IMR-90 (cell line): ENCODE measurements around the gene CA5B. TPM values are rescaled to one million over a fixed set of nuclear protein-coding genes. Genes with fewer than 3 reads are reported as not detected.

Experiments
- ATAC-seq: fragments of 200-7000 bp; cut with Tn5 transposase; 2 replicates; pipeline ENCODE4 v1.9.1; 2020; ENCODE audit warnings: low read depth, mild to moderate bottlenecking, moderate library complexity
- BruUV-seq: library from RNA; stranded (reverse); fragments of 400-500 nt; replicated peaks from 2 replicates; lab custom pipeline; 2021; lab: Mats Ljungman, UMichigan
- CTCF ChIA-PET: fragments of 300-600 bp; formaldehyde crosslinking; extraction: SDS; loops from one replicate; lab custom pipeline; 2021; ENCODE audit warnings: antibody characterized with exemption; lab: Yijun Ruan, JAX
- POLR2A ChIA-PET: fragments of 300-600 bp; sonication (Branson Sonifier 250); formaldehyde crosslinking; loops from one replicate; lab custom pipeline; 2022; ENCODE audit warnings: antibody characterized with exemption; ENCODE audit not compliant: unreplicated experiment; lab: Charles Lee
- DNase-seq: peaks from one replicate; pipeline ENCODE4 v3.0.0; 2013
- H2AFZ ChIP-seq: replicated peaks from 2 replicates; pipeline ENCODE3; 2013; ENCODE audit warnings: low read length, mild to moderate bottlenecking; ENCODE audit not compliant: poor library complexity
- H2AK5ac ChIP-seq: 2 replicates; pipeline ENCODE4 v1.6.1; 2013; ENCODE audit warnings: low read depth, low read length, inconsistent platforms
- H2AK9ac ChIP-seq: replicated peaks from 2 replicates; pipeline ENCODE3; 2013; ENCODE audit warnings: mild to moderate bottlenecking, low read depth, low read length, moderate library complexity; ENCODE audit not compliant: poor library complexity
- H2BK120ac ChIP-seq: 2 replicates; pipeline ENCODE4 v1.6.1; 2013; ENCODE audit warnings: low read depth, low read length, inconsistent platforms
- H2BK15ac ChIP-seq: 3 replicates; pipeline ENCODE4 v1.6.1; 2013; ENCODE audit warnings: low read depth, low read length, inconsistent platforms
- H2BK20ac ChIP-seq: 2 replicates; pipeline ENCODE4 v1.6.1; 2013; ENCODE audit warnings: low read depth, mild to moderate bottlenecking, inconsistent platforms, low read length, moderate library complexity
- H2BK5ac ChIP-seq: 2 replicates; pipeline ENCODE4 v1.6.1; 2013; ENCODE audit warnings: mild to moderate bottlenecking, low read depth, low read length, inconsistent platforms; ENCODE audit not compliant: poor library complexity, severe bottlenecking
- H3K14ac ChIP-seq: replicated peaks from 2 replicates; pipeline ENCODE4 v1.6.1; 2013; ENCODE audit warnings: low read depth, low read length, inconsistent platforms
- H3K18ac ChIP-seq: 2 replicates; pipeline ENCODE4 v1.6.1; 2013; ENCODE audit warnings: low read depth, low read length, control low read depth
- H3K23ac ChIP-seq: 2 replicates; pipeline ENCODE4 v1.6.1; 2013; ENCODE audit warnings: low read depth, low read length, inconsistent platforms
- H3K27ac ChIP-seq: 2 replicates; pipeline ENCODE4 v1.5.1; 2013; ENCODE audit warnings: mild to moderate bottlenecking, control low read depth, low read length; ENCODE audit not compliant: insufficient read depth
- H3K27me3 ChIP-seq: 2 replicates; pipeline ENCODE4 v1.6.1; 2013; ENCODE audit warnings: low read length; ENCODE audit not compliant: control insufficient read depth, insufficient read depth
- H3K36me3 ChIP-seq: 2 replicates; pipeline ENCODE4 v1.6.1; 2013; ENCODE audit warnings: low read length, mixed read lengths; ENCODE audit not compliant: control insufficient read depth, insufficient read depth
- H3K4ac ChIP-seq: 2 replicates; pipeline ENCODE4 v1.6.1; 2013; ENCODE audit warnings: low read depth, low read length, inconsistent platforms
- H3K4me1 ChIP-seq: 2 replicates; pipeline ENCODE4 v1.6.1; 2013; ENCODE audit warnings: low read length, mixed read lengths; ENCODE audit not compliant: control insufficient read depth, insufficient read depth
- H3K4me2 ChIP-seq: 2 replicates; pipeline ENCODE4 v1.6.1; 2013; ENCODE audit warnings: low read depth, mild to moderate bottlenecking, control low read depth, low read length, moderate library complexity
- H3K4me3 ChIP-seq: 2 replicates; pipeline ENCODE4 v1.5.1; 2013; ENCODE audit warnings: low read depth, mild to moderate bottlenecking, control low read depth, low read length, moderate library complexity; ENCODE audit not compliant: insufficient read depth
- H3K56ac ChIP-seq: 2 replicates; pipeline ENCODE4 v1.6.1; 2013; ENCODE audit warnings: low read length, inconsistent platforms; ENCODE audit not compliant: insufficient read depth; ENCODE audit errors: extremely low read depth
- H3K79me1 ChIP-seq, 2 experiments: 2 replicates each; pipeline ENCODE4 v1.6.1; 2013; ENCODE audit warnings: low read length in 2 of 2, inconsistent platforms in 1 of 2, low read depth in 1 of 2
- H3K9ac ChIP-seq: 2 replicates; pipeline ENCODE4 v1.6.1; 2013; ENCODE audit warnings: low read depth, low read length, control low read depth
- H3K9me1 ChIP-seq: 2 replicates; pipeline ENCODE4 v1.6.1; 2013; ENCODE audit warnings: low read length, inconsistent platforms; ENCODE audit not compliant: insufficient read depth
- H3K9me3 ChIP-seq: 2 replicates; pipeline ENCODE4 v1.6.1; 2013; ENCODE audit warnings: low read length; ENCODE audit not compliant: control insufficient read depth, insufficient read depth
- H4K20me1 ChIP-seq: 2 replicates; pipeline ENCODE4 v1.6.1; 2013; ENCODE audit warnings: low read length, inconsistent platforms; ENCODE audit not compliant: insufficient read depth
- H4K5ac ChIP-seq: 2 replicates; pipeline ENCODE4 v1.6.1; 2013; ENCODE audit warnings: mild to moderate bottlenecking, low read depth, low read length, control low read depth
- H4K8ac ChIP-seq, 2 experiments: 2 replicates each; pipeline ENCODE4 v1.6.1; 2013; ENCODE audit warnings: low read depth in 2 of 2, low read length in 2 of 2, control low read depth in 1 of 2, inconsistent platforms in 1 of 2
- H4K91ac ChIP-seq: 2 replicates; pipeline ENCODE4 v1.6.1; 2013; ENCODE audit warnings: low read depth, low read length, inconsistent platforms; ENCODE audit not compliant: insufficient read depth
- CEBPB ChIP-seq: IDR thresholded peaks from 2 replicates; pipeline ENCODE4 v1.6.1; 2012; ENCODE audit warnings: low read depth, low read length, improper control_type of control experiment
- CHD1 ChIP-seq: IDR thresholded peaks from 2 replicates; pipeline ENCODE4 v1.6.1; 2012; ENCODE audit warnings: low read depth, low read length, improper control_type of control experiment
- FOS ChIP-seq: fragments of 150-350 bp; IDR thresholded peaks from 2 replicates; pipeline ENCODE4 v1.6.1; 2016; ENCODE audit warnings: low read depth, low read length
- MAFK ChIP-seq: IDR thresholded peaks from 2 replicates; pipeline ENCODE4 v1.6.1; 2012; ENCODE audit warnings: low read depth, low read length, improper control_type of control experiment
- MAZ ChIP-seq: IDR thresholded peaks from 2 replicates; pipeline ENCODE4 v1.6.1; 2012; ENCODE audit warnings: low read depth, mild to moderate bottlenecking, low read length, improper control_type of control experiment, moderate library complexity, borderline replicate concordance
- NFE2L2 ChIP-seq: fragments of 150-350 bp; IDR thresholded peaks from 2 replicates; pipeline ENCODE4 v1.6.1; 2016; ENCODE audit warnings: low read depth, mild to moderate bottlenecking, low read length
- POLR2A ChIP-seq: IDR thresholded peaks from 2 replicates; pipeline ENCODE4 v1.6.1; 2012; ENCODE audit warnings: mild to moderate bottlenecking, low read depth, low read length
- RAD21 ChIP-seq: IDR thresholded peaks from 2 replicates; pipeline ENCODE4 v1.6.1; 2012; ENCODE audit warnings: low read length, improper control_type of control experiment
- RFX5 ChIP-seq: IDR thresholded peaks from 2 replicates; pipeline ENCODE4 v1.8.0; 2012; ENCODE audit warnings: low read depth, mild to moderate bottlenecking, low read length, moderate library complexity
- SMC3 ChIP-seq: fragments of 150-350 bp; IDR thresholded peaks from 2 replicates; pipeline ENCODE4 v1.6.1; 2016; ENCODE audit warnings: low read depth, mild to moderate bottlenecking, antibody characterized with exemption, low read length, moderate library complexity
- WGBS, 2 experiments: methylation state at CpG; one replicate each; pipeline versions ENCODE4 v1.1.5 to v1.1.7; 2013; ENCODE audit warnings: missing lambda C conversion rate in 2 of 2; ENCODE audit not compliant: insufficient read length in 1 of 2; ENCODE audit errors: extremely low coverage in 2 of 2; 5-methylcytosine and 5-hydroxymethylcytosine counted together
- dilution Hi-C: fragments of 300-500 bp; cut with HindIII; formaldehyde crosslinking; loops from one replicate; pipeline ENCODE4 v1.14.3; 2018; ENCODE audit warnings: low sequenced_read_pairs; ENCODE audit not compliant: unreplicated experiment
- in situ Hi-C: fragments of 300-500 bp; cut with MboI; formaldehyde crosslinking; loops from 3 replicates; pipeline ENCODE4 v1.14.3; 2019; ENCODE audit warnings: low sequenced_read_pairs, inconsistent platforms, mixed read lengths
- intact Hi-C: fragments of 100-400 bp; cut with micrococcal nuclease; formaldehyde crosslinking; loops from 2 replicates; pipeline ENCODE4 v1.10.0; 2022
- polyA plus RNA-seq, 3 experiments: library from polyadenylated mRNA; depleted of rRNA; stranded (reverse); fragments of >200 nt; gene quantifications; 2 replicates each; pipeline ENCODE4 v1.2.3, GENCODE V29; 2012; ENCODE audit warnings: low replicate concordance in 1 of 3
- total RNA-seq: library from RNA; depleted of rRNA; stranded (reverse); fragments of >200 nt; gene quantifications from 2 replicates; pipeline ENCODE4 v1.2.3, GENCODE V29; 2012
- TF ChIP-seq, protein P1 (sequence below): fragments of 150-350 bp; IDR thresholded peaks from 2 replicates; pipeline ENCODE4 v1.6.1; 2017; ENCODE audit warnings: mild to moderate bottlenecking, antibody characterized with exemption, low read length, low read depth
- TF ChIP-seq, protein P2 (sequence below): conservative IDR thresholded peaks from 2 replicates; pipeline ENCODE4 v1.5.1; 2012; ENCODE audit warnings: mild to moderate bottlenecking, low read depth, low read length, improper control_type of control experiment

Gene CA5B
- total and polyA plus RNA-seq, 2 of the 4 experiments (the other 2 are of a cell fraction): 3.5 to 5.4 TPM

DNA sequence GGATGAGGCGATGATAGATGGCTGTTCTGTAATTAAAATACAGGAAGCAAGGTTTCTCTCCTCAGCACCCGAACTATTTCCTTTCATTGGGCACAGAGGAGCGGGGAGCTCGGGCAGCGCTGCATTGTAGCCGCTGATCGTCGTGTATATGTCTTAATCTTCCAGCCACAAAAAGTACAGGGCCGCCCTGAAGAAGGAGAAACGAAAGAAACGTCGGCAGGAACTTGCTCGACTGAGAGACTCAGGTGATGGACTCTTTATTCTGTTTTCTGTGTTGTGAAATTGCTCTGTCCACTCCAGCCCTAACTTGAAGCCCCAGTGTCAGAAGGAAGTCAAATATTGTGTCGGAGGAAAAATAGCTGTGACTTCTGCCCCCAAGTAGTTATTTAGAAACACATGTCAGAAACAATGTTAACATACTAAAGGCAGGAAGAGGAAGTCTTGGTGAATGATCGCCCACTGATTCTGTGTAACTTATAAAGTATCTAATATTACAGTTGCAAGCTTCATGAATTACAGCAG, 52.8 kb downstream of the CA5B start:
- peaks cover 0 to 12% of the 10 kb centered on the region in 2 experiments for H3K79me1 ChIP-seq
- H3K4me2 ChIP-seq: peak overlapping the region; percentile 89
- peak overlapping the region; percentile 82 for H3K14ac ChIP-seq
- H2BK5ac ChIP-seq: peak overlapping the region; percentile 69
- peak overlapping the region; percentile 30; the same call in 1 of the 2 replicates for H2AK5ac ChIP-seq
- H3K23ac ChIP-seq: peak overlapping the region; percentile 81
- ChIA-PET CTCF (no interaction called here), POLR2A (no interaction called here)
- peak overlapping the region; percentile 77 for H3K4me3 ChIP-seq
- TF ChIP-seq, protein P1, sequence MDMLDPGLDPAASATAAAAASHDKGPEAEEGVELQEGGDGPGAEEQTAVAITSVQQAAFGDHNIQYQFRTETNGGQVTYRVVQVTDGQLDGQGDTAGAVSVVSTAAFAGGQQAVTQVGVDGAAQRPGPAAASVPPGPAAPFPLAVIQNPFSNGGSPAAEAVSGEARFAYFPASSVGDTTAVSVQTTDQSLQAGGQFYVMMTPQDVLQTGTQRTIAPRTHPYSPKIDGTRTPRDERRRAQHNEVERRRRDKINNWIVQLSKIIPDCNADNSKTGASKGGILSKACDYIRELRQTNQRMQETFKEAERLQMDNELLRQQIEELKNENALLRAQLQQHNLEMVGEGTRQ: no peak
- TF ChIP-seq RAD21 (no peak), FOS (no peak), MAFK (no peak), CHD1 (no peak), NFE2L2 (no peak), MAZ (no peak), CEBPB (no peak), POLR2A (no peak), SMC3 (no peak), RFX5 (no peak)
- TF ChIP-seq, protein P2, sequence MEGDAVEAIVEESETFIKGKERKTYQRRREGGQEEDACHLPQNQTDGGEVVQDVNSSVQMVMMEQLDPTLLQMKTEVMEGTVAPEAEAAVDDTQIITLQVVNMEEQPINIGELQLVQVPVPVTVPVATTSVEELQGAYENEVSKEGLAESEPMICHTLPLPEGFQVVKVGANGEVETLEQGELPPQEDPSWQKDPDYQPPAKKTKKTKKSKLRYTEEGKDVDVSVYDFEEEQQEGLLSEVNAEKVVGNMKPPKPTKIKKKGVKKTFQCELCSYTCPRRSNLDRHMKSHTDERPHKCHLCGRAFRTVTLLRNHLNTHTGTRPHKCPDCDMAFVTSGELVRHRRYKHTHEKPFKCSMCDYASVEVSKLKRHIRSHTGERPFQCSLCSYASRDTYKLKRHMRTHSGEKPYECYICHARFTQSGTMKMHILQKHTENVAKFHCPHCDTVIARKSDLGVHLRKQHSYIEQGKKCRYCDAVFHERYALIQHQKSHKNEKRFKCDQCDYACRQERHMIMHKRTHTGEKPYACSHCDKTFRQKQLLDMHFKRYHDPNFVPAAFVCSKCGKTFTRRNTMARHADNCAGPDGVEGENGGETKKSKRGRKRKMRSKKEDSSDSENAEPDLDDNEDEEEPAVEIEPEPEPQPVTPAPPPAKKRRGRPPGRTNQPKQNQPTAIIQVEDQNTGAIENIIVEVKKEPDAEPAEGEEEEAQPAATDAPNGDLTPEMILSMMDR: no peak
- H2BK20ac ChIP-seq: no peak overlapping the region
- in situ Hi-C loops: no loop called here
- dilution Hi-C loops: no loop called here
- H3K9me3 ChIP-seq: no peaks in the 10 kb centered on the region
- no peaks in the 10 kb centered on the region; the same call in 1 of the 2 replicates for H3K4me1 ChIP-seq
- H2AK9ac ChIP-seq: peak overlapping the region; percentile 96
- no peaks in the 10 kb centered on the region for H3K9me1 ChIP-seq
- BruUV-seq: no TSS peak
- peak overlapping the region; percentile 6; the same call in 1 of the 2 replicates for H3K18ac ChIP-seq
- peak overlapping the region; percentile 67 for H4K91ac ChIP-seq
- intact Hi-C loops: loop anchor here (2.0 kb wide), 2 partner anchors 64 to 104 kb away; partner anchors contain the start of gene AP1S2
- H3K56ac ChIP-seq: peak overlapping the region; percentile 70
- peak overlapping the region; percentile 64 for H3K9ac ChIP-seq
- DNase-seq: peak; percentile 6
- WGBS, 2 experiments: no CpG with 5 or more reads among the region's 15 CpGs
- no peaks in the 10 kb centered on the region for H4K20me1 ChIP-seq
- H4K5ac ChIP-seq: peak overlapping the region; percentile 37
- ATAC-seq: peak; percentile 38
- H2AFZ ChIP-seq: peak overlapping the region; percentile 99
- peak overlapping the region; percentile 37; the same call in 1 of the 2 replicates for H2BK120ac ChIP-seq
- no peak overlapping the region for H2BK15ac ChIP-seq
- peak overlapping the region; percentile 89 to 90 for H4K8ac ChIP-seq
- no peaks in the 10 kb centered on the region for H3K27me3 ChIP-seq
- H3K4ac ChIP-seq: peak overlapping the region; percentile 82; the same call in 1 of the 2 replicates
- peaks cover 1% of the 10 kb centered on the region; the same call in 1 of the 2 replicates for H3K36me3 ChIP-seq
- H3K27ac ChIP-seq: peak overlapping the region; percentile 61
